Bronchus fibroblast of lung (primary cell): ENCODE measurements around the gene LSM4. TPM values are rescaled to one million over a fixed set of nuclear protein-coding genes. Genes with fewer than 3 reads are reported as not detected.

ENCODE experiments used
- total RNA-seq: library from RNA; depleted of rRNA; stranded (reverse); fragments of >200 nt; gene quantifications from 2 replicates; pipeline ENCODE4 v1.2.3, GENCODE V29; 2015

The LSM4 gene
- 416 and 427 TPM in 2 replicates for total RNA-seq

GRCh38 chr19:18322759-18323460 lies at the start of gene LSM4:
Gene LSM4 (minus strand): TSS chr19:18323076. CDS start chr19:18323020, 56 bp downstream.

DNA sequence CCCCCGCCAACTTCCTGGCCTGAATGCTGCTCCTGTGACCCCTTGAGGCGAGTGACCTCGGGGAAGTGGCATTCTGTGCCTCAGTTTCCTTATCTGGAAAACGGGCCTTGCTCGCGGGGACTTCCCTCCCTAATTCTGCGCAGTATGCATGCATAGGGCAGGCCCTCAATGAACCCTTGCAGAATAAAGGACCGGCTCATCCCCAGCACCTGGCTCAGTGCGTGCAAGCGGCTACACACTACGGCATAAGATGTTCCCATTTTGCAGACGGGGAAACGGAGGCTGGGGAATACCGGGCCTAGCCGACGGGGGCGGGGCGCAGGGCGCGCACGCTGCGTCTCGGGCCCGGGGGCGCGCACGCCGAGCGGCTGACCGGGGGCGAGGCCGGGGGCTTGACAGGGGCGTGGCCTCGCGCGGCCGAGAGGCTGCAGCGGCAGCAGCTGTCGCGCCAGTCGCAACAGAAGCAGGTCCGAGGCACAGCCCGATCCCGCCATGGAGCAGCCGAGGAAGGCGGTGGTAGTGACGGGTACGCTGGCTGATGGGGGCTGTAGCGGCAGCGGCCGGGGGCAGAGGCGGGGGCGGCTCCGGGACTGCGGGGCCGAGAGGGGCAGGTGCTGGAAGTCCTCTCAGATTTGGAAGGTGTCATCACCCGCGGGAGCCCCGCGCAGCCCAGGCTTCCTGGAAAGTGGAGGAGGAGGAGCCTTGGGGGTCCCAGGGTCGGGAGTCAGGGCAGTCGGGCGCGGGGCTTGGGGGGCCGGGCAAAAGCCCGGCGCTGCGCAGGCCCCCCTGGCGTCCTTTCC lies 17.5 kb upstream of the LSM4 start, which contains the start of gene PGPEP1:
Gene PGPEP1 (plus strand): TSS at position 409 of the 800 bp plus-strand sequence. CDS start 84 bp downstream, at position 493.

DNA sequence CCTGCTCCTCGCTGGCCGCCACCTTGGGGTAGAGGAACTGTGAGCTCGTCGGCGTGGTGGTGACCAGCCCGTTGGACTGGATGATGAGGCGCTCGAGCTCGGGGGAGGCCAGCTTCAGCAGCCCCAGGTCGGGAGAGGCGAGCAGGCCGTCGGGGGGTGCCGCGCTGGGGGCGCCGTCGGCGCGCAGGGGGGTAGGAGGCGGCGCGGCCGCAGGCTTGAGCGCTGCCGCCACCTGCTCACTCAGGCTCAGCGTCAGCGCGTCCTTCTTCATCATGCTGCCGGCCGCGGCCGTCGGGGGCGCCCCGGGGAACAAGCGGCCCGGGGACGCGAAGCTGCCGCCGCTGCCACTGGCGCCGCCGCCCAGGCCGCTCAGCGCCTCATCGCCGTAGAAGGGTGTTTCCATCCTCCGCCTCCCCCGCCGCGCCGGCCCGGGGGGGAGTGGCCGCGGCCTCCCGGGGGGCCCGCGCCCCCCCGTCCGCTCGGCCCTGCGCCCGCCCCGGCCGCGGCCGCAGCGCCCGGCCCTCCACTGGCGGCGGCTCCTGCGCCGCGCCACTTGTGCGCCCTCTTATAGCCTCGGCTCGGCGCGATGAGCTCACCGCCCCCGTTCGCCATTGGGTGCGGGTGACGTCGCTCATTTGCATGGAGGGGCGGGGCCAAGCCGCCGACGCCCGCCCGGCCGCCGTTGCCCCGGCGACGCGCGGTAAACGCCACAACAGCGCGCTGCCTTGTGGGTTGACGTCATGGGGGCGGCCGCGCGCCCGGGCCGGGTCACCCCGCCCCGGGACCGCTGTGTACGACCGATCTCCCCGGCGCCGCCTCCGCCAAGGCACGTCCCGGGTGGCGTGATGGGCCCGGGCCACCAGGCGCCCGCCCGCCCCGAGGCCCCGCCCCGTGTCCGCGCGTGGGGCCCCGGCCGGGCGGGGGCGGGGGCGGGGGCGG lies 41.5 kb downstream of the LSM4 start, which contains the start of gene JUND:
Gene JUND (minus strand): TSS at position 541 of the 939 bp plus-strand sequence. CDS start 138 bp downstream, at position 403.

GRCh38 chr19:18274219-18274780 lies 48.6 kb downstream of the LSM4 start, which contains the start of gene IQCN:
Gene IQCN (minus strand): TSS chr19:18274452. CDS start chr19:18269478, 4,974 bp downstream.

Other genes starting within 250 kb of the LSM4 start
- gene IL12RB1, start 236.1 kb downstream of the LSM4 start, total RNA-seq = not detected in 2 replicates
- gene MAST3, start 225.3 kb downstream of the LSM4 start, total RNA-seq = 2.7 and 3.4 TPM in 2 replicates
- 18.4 and 23.9 TPM in 2 replicates for gene PIK3R2, start 169.9 kb downstream of the LSM4 start, total RNA-seq
- under 0.01 and 0.15 TPM in 2 replicates for gene IFI30, start 149.3 kb downstream of the LSM4 start, total RNA-seq
- 24.0 and 29.0 TPM in 2 replicates for gene MPV17L2, start 129.9 kb downstream of the LSM4 start, total RNA-seq
- 0.67 and 1.0 TPM in 2 replicates for gene RAB3A, start 119.0 kb downstream of the LSM4 start, total RNA-seq
- gene PDE4C, start 96.6 kb downstream of the LSM4 start, total RNA-seq = not detected in 2 replicates
- 0.30 and 0.50 TPM in 2 replicates for gene IQCN, start 48.6 kb downstream of the LSM4 start, total RNA-seq
- 288 and 304 TPM in 2 replicates for gene JUND, start 41.5 kb downstream of the LSM4 start, total RNA-seq
- 6.1 and 8.7 TPM in 2 replicates for gene PGPEP1, start 17.5 kb upstream of the LSM4 start, total RNA-seq
- 42.1 and 46.7 TPM in 2 replicates for gene GDF15, start 63.1 kb upstream of the LSM4 start, total RNA-seq
- gene LRRC25, start 74.5 kb upstream of the LSM4 start, total RNA-seq = 0.15 TPM in 1 of 2 replicates, not detected in the other
- gene SSBP4, start 96.3 kb upstream of the LSM4 start, total RNA-seq = 128 and 131 TPM in 2 replicates
- 29.9 and 43.0 TPM in 2 replicates for gene ISYNA1, start 115.1 kb upstream of the LSM4 start, total RNA-seq
- 9.6 and 9.7 TPM in 2 replicates for gene ELL, start 199.0 kb upstream of the LSM4 start, total RNA-seq
- gene FKBP8, start 220.5 kb upstream of the LSM4 start, total RNA-seq = 217 and 236 TPM in 2 replicates
- gene KXD1, start 234.8 kb upstream of the LSM4 start, total RNA-seq = 161 and 183 TPM in 2 replicates
- 865 and 938 TPM in 2 replicates for gene UBA52, start 248.8 kb upstream of the LSM4 start, total RNA-seq